ENCODE results near the gene SPAAR. TPM values are rescaled to one million over a fixed set of nuclear protein-coding genes. Genes with fewer than 3 reads are reported as not detected.
"Not testable (repeated sequence)": the region's sequence is repeated elsewhere in the genome, so short reads cannot be mapped to it uniquely, and the experiment has no call there.

The SPAAR gene
- total RNA-seq, 2 donors from 2014 or later: 0.64 to 31.4 TPM

GRCh38 chr9:35871545-35871944 is 37.7 kb upstream of the SPAAR start:
- no peaks in the 10 kb centered on the region for H3K36me3 ChIP-seq
- TF ChIP-seq CTCF (IDR thresholded peaks at IDR 0.05) (no peak), POLR2AphosphoS5 (IDR thresholded peaks at IDR 0.05) (no peak), POLR2A (IDR thresholded peaks at IDR 0.05) (no peak)
- peak; percentile 38 for DNase-seq (ENCODE audit: low spot score)
- no peak overlapping the region for H3K4me3 ChIP-seq
- no peaks in the 10 kb centered on the region for H3K27me3 ChIP-seq (replicated peaks; ENCODE audit: insufficient read depth)
- no peaks in the 10 kb centered on the region for H3K4me1 ChIP-seq (replicated peaks)
- H3K9me3 ChIP-seq: no peaks in the 10 kb centered on the region
- H3K27ac ChIP-seq: no peak overlapping the region
- intact Hi-C loops (cut with DNase I): no loop called here
- 22% methylated on average over 3 of the region's 3 CpGs for WGBS

GRCh38 chr9:35872505-35872904 is 36.8 kb upstream of the SPAAR start:
- H3K27me3 ChIP-seq (replicated peaks; ENCODE audit: insufficient read depth): no peaks in the 10 kb centered on the region
- no peak for TF ChIP-seq POLR2AphosphoS5 (IDR thresholded peaks at IDR 0.05)
- no peak for TF ChIP-seq POLR2A (IDR thresholded peaks at IDR 0.05)
- H3K9me3 ChIP-seq: no peaks in the 10 kb centered on the region
- intact Hi-C loops (cut with DNase I): no loop called here
- no peak overlapping the region for H3K27ac ChIP-seq
- no peak for DNase-seq (ENCODE audit: low spot score)
- H3K4me1 ChIP-seq (replicated peaks): no peaks in the 10 kb centered on the region
- H3K36me3 ChIP-seq: no peaks in the 10 kb centered on the region
- H3K4me3 ChIP-seq: no peak overlapping the region
- 66% methylated on average over 3 of the region's 3 CpGs for WGBS

- WGBS: 6% methylated on average over 4 of the region's 4 CpGs
- TF ChIP-seq POLR2AphosphoS5 (IDR thresholded peaks at IDR 0.05) (peak; percentile 59), POLR2A (IDR thresholded peaks at IDR 0.05) (no peak), CTCF (IDR thresholded peaks at IDR 0.05) (peak; percentile 80 to 93 (median 92))
- no peaks in the 10 kb centered on the region for H3K9me3 ChIP-seq
- no peaks in the 10 kb centered on the region for H3K27me3 ChIP-seq (replicated peaks; ENCODE audit: insufficient read depth)
- H3K4me1 ChIP-seq (replicated peaks): no peaks in the 10 kb centered on the region
- peak; percentile 76 for DNase-seq (ENCODE audit: low spot score)
- H3K36me3 ChIP-seq: no peaks in the 10 kb centered on the region
- intact Hi-C loops (cut with DNase I): loop anchor here (5.0 kb wide), 2 partner anchors 55 to 235 kb away; partner anchors contain the start of genes FAM221B and TMEM8B
- H3K27ac ChIP-seq: no peak overlapping the region
- no peak overlapping the region for H3K4me3 ChIP-seq
Measured at GRCh38 chr9:35882263-35882848, 26.9 kb upstream of the SPAAR start.

GRCh38 chr9:35882996-35883395 is 26.3 kb upstream of the SPAAR start:
- TF ChIP-seq POLR2AphosphoS5 (IDR thresholded peaks at IDR 0.05) (no peak), POLR2A (IDR thresholded peaks at IDR 0.05) (no peak), CTCF (IDR thresholded peaks at IDR 0.05) (no peak)
- no peaks in the 10 kb centered on the region for H3K9me3 ChIP-seq
- H3K36me3 ChIP-seq: no peaks in the 10 kb centered on the region
- H3K4me3 ChIP-seq: no peak overlapping the region
- WGBS: 56% methylated on average over 3 of the region's 3 CpGs
- no peak overlapping the region for H3K27ac ChIP-seq
- intact Hi-C loops (cut with DNase I): loop anchor here (5.0 kb wide), 2 partner anchors 56 to 236 kb away; partner anchors contain the start of genes FAM221B and TMEM8B
- no peak for DNase-seq (ENCODE audit: low spot score)
- no peaks in the 10 kb centered on the region for H3K4me1 ChIP-seq (replicated peaks)
- no peaks in the 10 kb centered on the region for H3K27me3 ChIP-seq (replicated peaks; ENCODE audit: insufficient read depth)

- not testable (repeated sequence) for H3K27ac ChIP-seq; H3K9me3 ChIP-seq; H3K4me1 ChIP-seq (replicated peaks); H3K27me3 ChIP-seq (replicated peaks; ENCODE audit: insufficient read depth); H3K4me3 ChIP-seq; H3K36me3 ChIP-seq; DNase-seq (ENCODE audit: low spot score)
- intact Hi-C loops (cut with DNase I): loop anchor here (5.0 kb wide), 2 partner anchors 58 to 238 kb away; partner anchors contain the start of genes FAM221B and TMEM8B
- WGBS: 86% methylated on average over 3 of the region's 3 CpGs
Measured at GRCh38 chr9:35884908-35885307, 24.4 kb upstream of the SPAAR start.

GRCh38 chr9:35891646-35892045 is 17.6 kb upstream of the SPAAR start:
- intact Hi-C loops (cut with DNase I): no loop called here
- no peak for DNase-seq (ENCODE audit: low spot score)
- 79% methylated on average over 3 of the region's 3 CpGs for WGBS
- no peak overlapping the region for H3K4me3 ChIP-seq
- no peaks in the 10 kb centered on the region for H3K27me3 ChIP-seq (replicated peaks; ENCODE audit: insufficient read depth)
- peaks cover 2% of the 10 kb centered on the region for H3K4me1 ChIP-seq (replicated peaks)
- TF ChIP-seq POLR2AphosphoS5 (IDR thresholded peaks at IDR 0.05) (no peak), POLR2A (IDR thresholded peaks at IDR 0.05) (no peak), CTCF (IDR thresholded peaks at IDR 0.05) (no peak)
- no peaks in the 10 kb centered on the region for H3K9me3 ChIP-seq
- no peaks in the 10 kb centered on the region for H3K36me3 ChIP-seq
- no peak overlapping the region for H3K27ac ChIP-seq

Data from prostate gland (tissue), 2 donors.